ENCODE measurements around the gene SPATA6L.
A peak's percentile ranks its signal among the peaks of the same experiment; 100 is the strongest.

SPATA6L gene

GRCh38 chr9:4666042-4666699 lies at the start of gene SPATA6L:
Gene SPATA6L, minus strand, starts transcription at chr9:4666480. Its CDS starts 230 bp downstream, at chr9:4666250.
- H3K9ac ChIP-seq (ENCODE audit: low read depth in 1 of 2, low read length in 2 of 2) = peak within 1 kb of the TSS; percentile 72 to 78
- H3K4me1 ChIP-seq (ENCODE audit: control insufficient read depth in 1 of 2, insufficient read depth in 2 of 2, low read length in 2 of 2) = peaks cover 38 to 42% of the 10 kb centered on the region in 2 donors
- no peaks in the 10 kb centered on the region for H3K9me3 ChIP-seq (ENCODE audit: control insufficient read depth in 1 of 2, low read length in 2 of 2)
- H3K27ac ChIP-seq (ENCODE audit: low read depth, low read length) = peak within 1 kb of the TSS; percentile 65
- no peaks in the 10 kb centered on the region for H3K27me3 ChIP-seq (ENCODE audit: control insufficient read depth in 1 of 2, insufficient read depth in 2 of 2, low read length in 2 of 2)
- no peaks in the 10 kb centered on the region for H3K36me3 ChIP-seq (ENCODE audit: control insufficient read depth in 1 of 2, insufficient read depth in 2 of 2, low read length in 2 of 2)
- peak within 1 kb of the TSS; percentile 83 to 85 for H3K4me3 ChIP-seq (ENCODE audit: low read depth in 1 of 2, low read length in 2 of 2)

- H3K9ac ChIP-seq (ENCODE audit: low read depth in 1 of 2, low read length in 2 of 2) = no peak overlapping the region
- peaks cover 29 to 82% of the 10 kb centered on the region in 2 donors for H3K36me3 ChIP-seq (ENCODE audit: control insufficient read depth in 1 of 2, insufficient read depth in 2 of 2, low read length in 2 of 2)
- no peak overlapping the region for H3K4me3 ChIP-seq (ENCODE audit: low read depth in 1 of 2, low read length in 2 of 2)
- H3K27ac ChIP-seq (ENCODE audit: low read depth, low read length) = no peak overlapping the region
- H3K9me3 ChIP-seq (ENCODE audit: control insufficient read depth in 1 of 2, low read length in 2 of 2) = no peaks in the 10 kb centered on the region
- no peaks in the 10 kb centered on the region for H3K4me1 ChIP-seq (ENCODE audit: control insufficient read depth in 1 of 2, insufficient read depth in 2 of 2, low read length in 2 of 2)
- H3K27me3 ChIP-seq (ENCODE audit: control insufficient read depth in 1 of 2, insufficient read depth in 2 of 2, low read length in 2 of 2) = no peaks in the 10 kb centered on the region
Observed at GRCh38 chr9:4714266-4715016, 48.2 kb upstream of the SPATA6L start.

GRCh38 chr9:4713849-4714248 lies 47.6 kb upstream of the SPATA6L start:
- no peak overlapping the region for H3K27ac ChIP-seq (ENCODE audit: low read depth, low read length)
- no peak overlapping the region for H3K4me3 ChIP-seq (ENCODE audit: low read depth in 1 of 2, low read length in 2 of 2)
- H3K9me3 ChIP-seq (ENCODE audit: control insufficient read depth in 1 of 2, low read length in 2 of 2) = no peaks in the 10 kb centered on the region
- H3K36me3 ChIP-seq (ENCODE audit: control insufficient read depth in 1 of 2, insufficient read depth in 2 of 2, low read length in 2 of 2) = peaks cover 29 to 80% of the 10 kb centered on the region in 2 donors
- no peak overlapping the region for H3K9ac ChIP-seq (ENCODE audit: low read depth in 1 of 2, low read length in 2 of 2)
- no peaks in the 10 kb centered on the region for H3K4me1 ChIP-seq (ENCODE audit: control insufficient read depth in 1 of 2, insufficient read depth in 2 of 2, low read length in 2 of 2)
- H3K27me3 ChIP-seq (ENCODE audit: control insufficient read depth in 1 of 2, insufficient read depth in 2 of 2, low read length in 2 of 2) = no peaks in the 10 kb centered on the region

- no peaks in the 10 kb centered on the region for H3K27me3 ChIP-seq (ENCODE audit: control insufficient read depth in 1 of 2, insufficient read depth in 2 of 2, low read length in 2 of 2)
- peaks cover 14 to 55% of the 10 kb centered on the region in 2 donors for H3K36me3 ChIP-seq (ENCODE audit: control insufficient read depth in 1 of 2, insufficient read depth in 2 of 2, low read length in 2 of 2)
- no peak overlapping the region for H3K27ac ChIP-seq (ENCODE audit: low read depth, low read length)
- no peaks in the 10 kb centered on the region for H3K9me3 ChIP-seq (ENCODE audit: control insufficient read depth in 1 of 2, low read length in 2 of 2)
- no peak overlapping the region for H3K9ac ChIP-seq (ENCODE audit: low read depth in 1 of 2, low read length in 2 of 2)
- no peaks in the 10 kb centered on the region for H3K4me1 ChIP-seq (ENCODE audit: control insufficient read depth in 1 of 2, insufficient read depth in 2 of 2, low read length in 2 of 2)
- H3K4me3 ChIP-seq (ENCODE audit: low read depth in 1 of 2, low read length in 2 of 2) = no peak overlapping the region
Observed at GRCh38 chr9:4709380-4709779, 43.1 kb upstream of the SPATA6L start.

- Histone ChIP-seq H3K27me3 (ENCODE audit: control insufficient read depth in 1 of 2, insufficient read depth in 2 of 2, low read length in 2 of 2) (no peaks in the 10 kb centered on the region), H3K4me3 (ENCODE audit: low read depth in 1 of 2, low read length in 2 of 2) (no peak overlapping the region), H3K27ac (ENCODE audit: low read depth, low read length) (no peak overlapping the region), H3K9ac (ENCODE audit: low read depth in 1 of 2, low read length in 2 of 2) (no peak overlapping the region), H3K36me3 (ENCODE audit: control insufficient read depth in 1 of 2, insufficient read depth in 2 of 2, low read length in 2 of 2) (peaks cover 10 to 49% of the 10 kb centered on the region in 2 donors), H3K4me1 (ENCODE audit: control insufficient read depth in 1 of 2, insufficient read depth in 2 of 2, low read length in 2 of 2) (no peaks in the 10 kb centered on the region), H3K9me3 (ENCODE audit: control insufficient read depth in 1 of 2, low read length in 2 of 2) (no peaks in the 10 kb centered on the region)
Observed at GRCh38 chr9:4706971-4707622, 40.8 kb upstream of the SPATA6L start.

GRCh38 chr9:4706021-4706420 lies 39.7 kb upstream of the SPATA6L start:
- Histone ChIP-seq H3K36me3 (ENCODE audit: control insufficient read depth in 1 of 2, insufficient read depth in 2 of 2, low read length in 2 of 2) (peaks cover 7 to 48% of the 10 kb centered on the region in 2 donors), H3K4me1 (ENCODE audit: control insufficient read depth in 1 of 2, insufficient read depth in 2 of 2, low read length in 2 of 2) (no peaks in the 10 kb centered on the region), H3K9ac (ENCODE audit: low read depth in 1 of 2, low read length in 2 of 2) (no peak overlapping the region)

GRCh38 chr9:4704129-4704528 lies 37.8 kb upstream of the SPATA6L start:
- no peak overlapping the region for H3K27ac ChIP-seq (ENCODE audit: low read depth, low read length)
- H3K9me3 ChIP-seq (ENCODE audit: control insufficient read depth in 1 of 2, low read length in 2 of 2) = no peaks in the 10 kb centered on the region
- peaks cover 9 to 47% of the 10 kb centered on the region in 2 donors for H3K36me3 ChIP-seq (ENCODE audit: control insufficient read depth in 1 of 2, insufficient read depth in 2 of 2, low read length in 2 of 2)
- H3K9ac ChIP-seq (ENCODE audit: low read depth in 1 of 2, low read length in 2 of 2) = no peak overlapping the region
- H3K4me3 ChIP-seq (ENCODE audit: low read depth in 1 of 2, low read length in 2 of 2) = no peak overlapping the region
- no peaks in the 10 kb centered on the region for H3K27me3 ChIP-seq (ENCODE audit: control insufficient read depth in 1 of 2, insufficient read depth in 2 of 2, low read length in 2 of 2)
- H3K4me1 ChIP-seq (ENCODE audit: control insufficient read depth in 1 of 2, insufficient read depth in 2 of 2, low read length in 2 of 2) = no peaks in the 10 kb centered on the region

More at GRCh38 chr9:4706021-4706420, 39.7 kb upstream of the SPATA6L start:
- H3K27ac ChIP-seq (ENCODE audit: low read depth, low read length) = no peak overlapping the region
- no peaks in the 10 kb centered on the region for H3K27me3 ChIP-seq (ENCODE audit: control insufficient read depth in 1 of 2, insufficient read depth in 2 of 2, low read length in 2 of 2)
- no peak overlapping the region for H3K4me3 ChIP-seq (ENCODE audit: low read depth in 1 of 2, low read length in 2 of 2)
- H3K9me3 ChIP-seq (ENCODE audit: control insufficient read depth in 1 of 2, low read length in 2 of 2) = no peaks in the 10 kb centered on the region

GRCh38 chr9:4701526-4701925 lies 35.2 kb upstream of the SPATA6L start:
- H3K9ac ChIP-seq (ENCODE audit: low read depth in 1 of 2, low read length in 2 of 2) = no peak overlapping the region
- no peaks in the 10 kb centered on the region for H3K4me1 ChIP-seq (ENCODE audit: control insufficient read depth in 1 of 2, insufficient read depth in 2 of 2, low read length in 2 of 2)
- no peak overlapping the region for H3K27ac ChIP-seq (ENCODE audit: low read depth, low read length)
- no peaks in the 10 kb centered on the region for H3K9me3 ChIP-seq (ENCODE audit: control insufficient read depth in 1 of 2, low read length in 2 of 2)
- H3K4me3 ChIP-seq (ENCODE audit: low read depth in 1 of 2, low read length in 2 of 2) = no peak overlapping the region
- peaks cover 12 to 60% of the 10 kb centered on the region in 2 donors for H3K36me3 ChIP-seq (ENCODE audit: control insufficient read depth in 1 of 2, insufficient read depth in 2 of 2, low read length in 2 of 2)
- no peaks in the 10 kb centered on the region for H3K27me3 ChIP-seq (ENCODE audit: control insufficient read depth in 1 of 2, insufficient read depth in 2 of 2, low read length in 2 of 2)

- Histone ChIP-seq H3K9me3 (ENCODE audit: control insufficient read depth in 1 of 2, low read length in 2 of 2) (no peaks in the 10 kb centered on the region), H3K36me3 (ENCODE audit: control insufficient read depth in 1 of 2, insufficient read depth in 2 of 2, low read length in 2 of 2) (peaks cover 12 to 54% of the 10 kb centered on the region in 2 donors), H3K27ac (ENCODE audit: low read depth, low read length) (no peak overlapping the region)
Observed at GRCh38 chr9:4700932-4701331, 34.7 kb upstream of the SPATA6L start.

GRCh38 chr9:4700091-4700490 lies 33.8 kb upstream of the SPATA6L start:
- peaks cover 12 to 52% of the 10 kb centered on the region in 2 donors for H3K36me3 ChIP-seq (ENCODE audit: control insufficient read depth in 1 of 2, insufficient read depth in 2 of 2, low read length in 2 of 2)
- H3K9me3 ChIP-seq (ENCODE audit: control insufficient read depth in 1 of 2, low read length in 2 of 2) = no peaks in the 10 kb centered on the region
- no peak overlapping the region for H3K9ac ChIP-seq (ENCODE audit: low read depth in 1 of 2, low read length in 2 of 2)
- H3K4me1 ChIP-seq (ENCODE audit: control insufficient read depth in 1 of 2, insufficient read depth in 2 of 2, low read length in 2 of 2) = no peaks in the 10 kb centered on the region
- no peaks in the 10 kb centered on the region for H3K27me3 ChIP-seq (ENCODE audit: control insufficient read depth in 1 of 2, insufficient read depth in 2 of 2, low read length in 2 of 2)
- no peak overlapping the region for H3K4me3 ChIP-seq (ENCODE audit: low read depth in 1 of 2, low read length in 2 of 2)
- H3K27ac ChIP-seq (ENCODE audit: low read depth, low read length) = no peak overlapping the region

More at GRCh38 chr9:4700932-4701331, 34.7 kb upstream of the SPATA6L start:
- Histone ChIP-seq H3K4me1 (ENCODE audit: control insufficient read depth in 1 of 2, insufficient read depth in 2 of 2, low read length in 2 of 2) (no peaks in the 10 kb centered on the region), H3K4me3 (ENCODE audit: low read depth in 1 of 2, low read length in 2 of 2) (no peak overlapping the region), H3K9ac (ENCODE audit: low read depth in 1 of 2, low read length in 2 of 2) (no peak overlapping the region), H3K27me3 (ENCODE audit: control insufficient read depth in 1 of 2, insufficient read depth in 2 of 2, low read length in 2 of 2) (no peaks in the 10 kb centered on the region)
